NT2/D1 (cell line): Measurements from ENCODE around the gene FOXK1.

Source experiments
- DNase-seq: peaks from one replicate; pipeline ENCODE4 v3.0.0-alpha.2; 2011; ENCODE audit warnings: low read depth, low spot score
- H3K27me3 ChIP-seq: 2 replicates; pipeline ENCODE4 v1.6.0; 2011; ENCODE audit warnings: mild to moderate bottlenecking; ENCODE audit not compliant: insufficient read length, insufficient read depth
- H3K36me3 ChIP-seq: 2 replicates; pipeline ENCODE4 v1.6.1; 2011; ENCODE audit warnings: mild to moderate bottlenecking, low read length, mixed read lengths; ENCODE audit not compliant: insufficient read depth, insufficient read length
- H3K4me1 ChIP-seq: 2 replicates; pipeline ENCODE4 v1.5.1; 2011; ENCODE audit not compliant: insufficient read depth, insufficient read length
- H3K4me3 ChIP-seq: 2 replicates; pipeline ENCODE4 v1.5.1; 2011; ENCODE audit warnings: low read depth; ENCODE audit not compliant: insufficient read length
- H3K9ac ChIP-seq: 2 replicates; pipeline ENCODE4 v1.6.0; 2011; ENCODE audit warnings: low read depth; ENCODE audit not compliant: insufficient read length
- H3K9me3 ChIP-seq: 2 replicates; pipeline ENCODE4 v1.5.1; 2011; ENCODE audit warnings: mild to moderate bottlenecking, low read length; ENCODE audit not compliant: insufficient read depth
- SUZ12 ChIP-seq: IDR thresholded peaks from 2 replicates; pipeline ENCODE4 v1.6.1; 2011; ENCODE audit not compliant: insufficient read length, insufficient read depth; ENCODE audit errors: extremely low read depth
- YY1 ChIP-seq: IDR thresholded peaks from 2 replicates; pipeline ENCODE4 v1.6.1; 2011; ENCODE audit not compliant: insufficient read length, insufficient read depth
- ZNF274 ChIP-seq: IDR thresholded peaks from 2 replicates; pipeline ENCODE4 v1.6.1; 2011; ENCODE audit warnings: mild to moderate bottlenecking, low read depth, low read length

Gene FOXK1

GRCh38 chr7:4803397-4804241 lies 121.5 kb downstream of the FOXK1 start:
- TF ChIP-seq SUZ12: no peak
- TF ChIP-seq YY1: no peak
- no peak for TF ChIP-seq ZNF274

GRCh38 chr7:4805110-4805983 lies 123.3 kb downstream of the FOXK1 start:
- H3K4me1 ChIP-seq: peaks cover 13% of the 10 kb centered on the region
- no peak for TF ChIP-seq SUZ12
- no peak for TF ChIP-seq ZNF274
- no peak for TF ChIP-seq YY1
- H3K36me3 ChIP-seq: peaks cover 6% of the 10 kb centered on the region
- H3K4me3 ChIP-seq: no peak overlapping the region
- H3K27me3 ChIP-seq: no peaks in the 10 kb centered on the region
- peak overlapping the region; percentile 18 for H3K9ac ChIP-seq
- no peaks in the 10 kb centered on the region for H3K9me3 ChIP-seq
- no peak for DNase-seq

More at GRCh38 chr7:4803397-4804241, 121.5 kb downstream of the FOXK1 start:
- H3K4me3 ChIP-seq: no peak overlapping the region
- peaks cover 4% of the 10 kb centered on the region for H3K36me3 ChIP-seq
- no peak for DNase-seq
- peak overlapping the region; percentile 67 for H3K9ac ChIP-seq
- no peaks in the 10 kb centered on the region for H3K9me3 ChIP-seq
- H3K27me3 ChIP-seq: no peaks in the 10 kb centered on the region
- H3K4me1 ChIP-seq: peaks cover 10% of the 10 kb centered on the region

- no peak for DNase-seq
- Histone ChIP-seq H3K9ac (no peak overlapping the region), H3K36me3 (peaks cover 8% of the 10 kb centered on the region), H3K4me1 (peaks cover 13% of the 10 kb centered on the region), H3K27me3 (no peaks in the 10 kb centered on the region), H3K9me3 (no peaks in the 10 kb centered on the region), H3K4me3 (no peak overlapping the region)
- TF ChIP-seq YY1: no peak
- no peak for TF ChIP-seq ZNF274
- no peak for TF ChIP-seq SUZ12
Observed at GRCh38 chr7:4805984-4806300, 123.8 kb downstream of the FOXK1 start.

- no peak for DNase-seq
- Histone ChIP-seq H3K4me1 (peaks cover 13% of the 10 kb centered on the region), H3K9me3 (no peaks in the 10 kb centered on the region), H3K9ac (no peak overlapping the region), H3K27me3 (no peaks in the 10 kb centered on the region), H3K4me3 (no peak overlapping the region), H3K36me3 (peaks cover 8% of the 10 kb centered on the region)
- no peak for TF ChIP-seq ZNF274
Observed at GRCh38 chr7:4806983-4807597, 125.0 kb downstream of the FOXK1 start.

GRCh38 chr7:4807598-4808016 lies 125.5 kb downstream of the FOXK1 start:
- DNase-seq: no peak
- TF ChIP-seq ZNF274 (no peak), YY1 (no peak), SUZ12 (no peak)
- Histone ChIP-seq H3K27me3 (no peaks in the 10 kb centered on the region), H3K9me3 (no peaks in the 10 kb centered on the region), H3K36me3 (peaks cover 8% of the 10 kb centered on the region), H3K9ac (no peak overlapping the region), H3K4me1 (peaks cover 13% of the 10 kb centered on the region), H3K4me3 (no peak overlapping the region)

- H3K9me3 ChIP-seq: no peaks in the 10 kb centered on the region
- no peaks in the 10 kb centered on the region for H3K27me3 ChIP-seq
- H3K9ac ChIP-seq: no peak overlapping the region
- H3K4me3 ChIP-seq: no peak overlapping the region
- no peak for DNase-seq
- TF ChIP-seq YY1 (no peak), ZNF274 (no peak), SUZ12 (no peak)
- H3K36me3 ChIP-seq: peaks cover 9% of the 10 kb centered on the region
- H3K4me1 ChIP-seq: peaks cover 13% of the 10 kb centered on the region
Observed at GRCh38 chr7:4808026-4808425, 125.9 kb downstream of the FOXK1 start.

GRCh38 chr7:4808565-4808964 lies 126.5 kb downstream of the FOXK1 start:
- Histone ChIP-seq H3K9ac (no peak overlapping the region), H3K27me3 (no peaks in the 10 kb centered on the region), H3K36me3 (peaks cover 13% of the 10 kb centered on the region), H3K9me3 (no peaks in the 10 kb centered on the region), H3K4me3 (no peak overlapping the region), H3K4me1 (peaks cover 13% of the 10 kb centered on the region)
- no peak for DNase-seq
- TF ChIP-seq ZNF274 (no peak), SUZ12 (no peak), YY1 (no peak)
